AG04450 (cell line): ENCODE measurements around the gene INPP5A. TPM values are rescaled to one million over a fixed set of nuclear protein-coding genes. Genes with fewer than 3 reads are reported as not detected.

ENCODE experiments used
- CTCF ChIA-PET: fragments of 300-600, 350-600 bp; formaldehyde crosslinking; extraction: SDS; loops from one replicate; lab custom pipeline; 2022; ENCODE audit warnings: antibody characterized with exemption, inconsistent platforms; lab: Charles Lee
- POLR2A ChIA-PET: fragments of 350-600 bp; formaldehyde crosslinking; extraction: SDS; loops from one replicate; lab custom pipeline; 2021; ENCODE audit warnings: antibody characterized with exemption, inconsistent platforms; lab: Yijun Ruan, JAX
- DNase-seq: peaks from one replicate; pipeline ENCODE4 v3.0.0-alpha.2; 2011; ENCODE audit warnings: low read depth, low spot score
- H3K27ac ChIP-seq: one replicate; pipeline ENCODE4 v1.5.1; 2012; ENCODE audit warnings: low read depth, low read length, control low read depth
- H3K27me3 ChIP-seq: one replicate; pipeline ENCODE4 v1.6.0; 2012; ENCODE audit warnings: low read length; ENCODE audit not compliant: control insufficient read depth, insufficient read depth
- H3K4me3 ChIP-seq: 2 replicates; pipeline ENCODE4 v1.5.1; 2011; ENCODE audit warnings: mild to moderate bottlenecking, low read depth, low read length, control low read depth
- H3K9me3 ChIP-seq: 2 replicates; pipeline ENCODE4 v1.5.1; 2012; ENCODE audit warnings: low read length; ENCODE audit not compliant: control insufficient read depth, insufficient read depth
- CTCF ChIP-seq: IDR thresholded peaks from 2 replicates; pipeline ENCODE4 v1.5.1; 2011; ENCODE audit warnings: low read depth, low read length, control low read depth, inconsistent platforms
- polyA plus RNA-seq: library from polyadenylated mRNA; depleted of rRNA; stranded (reverse); fragments of >200 nt; gene quantifications from 2 replicates; pipeline ENCODE4 v1.2.3, GENCODE V29; 2011

Gene INPP5A
- polyA plus RNA-seq, 1 experiment = 22.5 TPM

DNA sequence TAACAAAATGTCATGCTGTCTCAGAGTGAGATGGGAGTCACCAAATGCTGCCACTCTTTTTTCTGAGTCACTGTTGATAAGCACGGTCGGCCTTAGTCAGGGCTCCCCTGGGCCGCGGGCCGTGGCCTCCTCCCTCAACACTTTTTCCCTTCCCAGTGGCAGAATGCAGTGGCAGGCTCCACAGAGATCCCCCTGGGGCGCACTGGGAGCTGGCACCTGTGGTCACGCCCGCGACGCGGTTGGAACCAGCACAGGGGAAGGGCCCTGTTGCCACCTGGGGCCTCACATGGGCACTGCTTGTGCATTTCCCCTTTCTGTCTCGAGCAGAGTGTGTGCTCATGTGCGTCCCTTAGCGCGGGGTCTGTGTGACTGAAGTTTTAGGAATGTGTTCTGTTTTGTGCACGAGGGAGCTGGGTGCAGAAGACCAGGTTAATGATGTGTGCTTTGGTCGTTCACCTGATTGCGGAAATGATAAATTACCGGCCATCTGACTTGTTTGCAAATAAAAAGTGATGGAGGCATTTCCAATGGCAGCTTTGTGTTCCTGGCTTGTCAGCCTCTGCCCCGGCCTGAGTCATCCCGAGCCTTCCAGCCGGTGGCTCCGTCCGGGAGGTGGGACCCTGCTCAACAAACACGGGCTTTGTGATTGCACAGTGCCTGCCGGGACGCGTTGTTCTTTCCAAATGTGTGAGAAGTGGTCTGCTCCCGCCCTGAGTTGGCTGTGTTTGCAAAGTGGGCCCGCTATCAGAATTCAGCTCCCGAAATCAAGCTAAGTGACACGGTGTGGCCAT lies 147.7 kb downstream of the INPP5A start:
- no peaks in the 10 kb centered on the region for H3K27me3 ChIP-seq
- TF ChIP-seq CTCF = no peak
- no peaks in the 10 kb centered on the region; the same call in 1 of the 2 replicates for H3K9me3 ChIP-seq
- no peak overlapping the region for H3K4me3 ChIP-seq
- H3K27ac ChIP-seq = peak overlapping the region; percentile 61
- POLR2A ChIA-PET = no interaction called here
- CTCF ChIA-PET = interaction anchor here (1.7 kb wide), 2 partner anchors 18 to 31 kb away, joined by 4 to 6 read pairs; no protein-coding TSS in a partner anchor
- no peak for DNase-seq

GRCh38 chr10:132685921-132686680 lies 148.5 kb downstream of the INPP5A start:
- Histone ChIP-seq H3K27ac (no peak overlapping the region), H3K4me3 (no peak overlapping the region), H3K9me3 (peaks cover 5% of the 10 kb centered on the region), H3K27me3 (no peaks in the 10 kb centered on the region)
- ChIA-PET POLR2A (no interaction called here), CTCF (interaction anchor here (0.7 to 1.7 kb wide), 3 partner anchors 19 to 83 kb away, joined by 3 to 6 read pairs (median 4); no protein-coding TSS in a partner anchor)
- DNase-seq = no peak
- TF ChIP-seq CTCF = no peak

DNA sequence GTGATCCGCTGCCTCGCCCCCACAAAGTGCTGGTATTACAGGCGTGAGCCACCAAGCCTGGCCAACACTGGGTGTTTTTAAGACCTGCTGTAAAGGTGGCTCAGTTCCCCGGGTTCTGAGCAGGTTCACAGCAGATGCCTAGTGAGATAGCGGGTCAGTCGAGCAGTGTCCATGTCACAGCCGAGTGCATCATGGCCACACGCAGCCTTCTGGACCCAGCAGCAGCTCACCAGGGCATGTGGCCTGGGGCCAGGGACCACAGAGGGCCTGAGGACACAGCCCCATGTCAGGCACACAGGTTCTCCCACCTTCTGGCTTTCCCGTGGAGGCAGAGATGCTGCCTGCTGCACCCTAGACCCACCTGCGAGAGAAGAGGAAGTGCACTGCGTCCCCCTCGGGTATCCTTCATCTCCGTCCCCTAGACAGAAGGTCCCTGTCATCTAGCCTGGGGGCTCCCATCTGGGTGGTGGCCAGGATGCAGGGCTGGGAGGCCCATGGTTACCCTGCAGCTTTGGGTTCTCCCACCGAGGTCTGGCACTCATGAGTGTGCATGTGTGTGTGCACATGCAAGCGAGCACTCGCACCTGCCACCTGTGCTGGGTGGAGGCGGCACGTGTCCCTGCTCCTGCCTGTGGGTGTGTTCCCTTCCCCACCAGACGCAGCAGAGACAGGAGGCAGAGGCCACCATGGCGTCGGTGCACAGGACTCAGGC lies 149.8 kb downstream of the INPP5A start:
- CTCF ChIA-PET = interaction anchor here (0.7 kb wide), 1 partner anchor 82 kb away, joined by 3 read pairs; no protein-coding TSS in a partner anchor
- peaks cover 13% of the 10 kb centered on the region for H3K9me3 ChIP-seq
- no peaks in the 10 kb centered on the region for H3K27me3 ChIP-seq
- DNase-seq = no peak
- H3K27ac ChIP-seq = no peak overlapping the region
- TF ChIP-seq CTCF = no peak
- H3K4me3 ChIP-seq = no peak overlapping the region
- POLR2A ChIA-PET = no interaction called here

DNA sequence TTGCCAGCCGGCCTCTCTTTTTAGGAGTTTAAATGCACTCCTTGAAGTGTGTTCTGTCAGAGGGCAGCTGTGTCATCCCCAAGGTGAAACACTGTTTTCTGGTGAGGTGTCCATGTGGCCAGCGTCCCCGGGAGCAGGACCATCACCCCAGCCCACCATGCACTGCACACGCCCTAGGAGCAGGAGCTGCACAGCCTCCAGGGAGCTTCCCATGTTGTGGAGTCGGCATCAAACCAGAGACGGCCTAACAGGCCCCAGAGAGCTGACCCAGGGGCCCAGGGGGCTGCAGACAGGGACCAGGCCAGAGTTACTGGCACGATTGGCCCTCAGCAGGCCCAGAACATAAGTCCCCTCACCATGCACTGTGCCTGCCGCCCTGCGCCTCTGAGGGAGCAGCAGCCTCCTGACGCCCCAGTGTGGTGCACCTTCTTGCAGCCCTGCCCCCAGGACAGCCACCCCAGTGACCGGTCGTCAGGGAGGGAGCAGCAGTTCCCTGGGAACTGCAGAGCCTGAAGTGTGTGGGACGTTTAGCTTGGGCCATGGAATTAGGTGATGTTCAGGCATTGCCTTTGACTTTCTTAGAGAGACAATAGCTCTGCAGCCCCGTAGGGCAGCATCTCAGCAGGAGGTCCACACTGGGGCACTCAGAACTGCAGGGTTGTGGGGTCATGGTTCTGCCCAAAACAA lies 150.4 kb downstream of the INPP5A start:
- Histone ChIP-seq H3K27ac (no peak overlapping the region), H3K27me3 (no peaks in the 10 kb centered on the region), H3K9me3 (peaks cover 13% of the 10 kb centered on the region), H3K4me3 (no peak overlapping the region)
- DNase-seq = no peak
- ChIA-PET POLR2A (no interaction called here), CTCF (interaction anchor here (1.4 kb wide), 1 partner anchor 641 kb away, joined by 3 read pairs; no protein-coding TSS in a partner anchor)
- no peak for TF ChIP-seq CTCF
